Loucy (cell line): ENCODE results near the gene MOV10L1.

Experiments used
- CTCF ChIP-seq: fragments of 200-600 bp; sonication (generic); conservative IDR thresholded peaks from 2 replicates; pipeline ENCODE4 v1.5.1; 2014; ENCODE audit warnings: mild to moderate bottlenecking, antibody characterized with exemption, low read length
- EZH2phosphoT487 ChIP-seq: fragments of 200-600 bp; IDR thresholded peaks from 2 replicates; pipeline ENCODE4 v1.6.1; 2018; ENCODE audit warnings: antibody characterized with exemption, mild to moderate bottlenecking, moderate library complexity, borderline replicate concordance

GRCh38 chr22:50089682-50090411 lies at the start of gene MOV10L1:
- TF ChIP-seq CTCF (no peak), EZH2phosphoT487 (no peak)
